ENCODE data around the gene LMNA. TPM values are rescaled to one million over a fixed set of nuclear protein-coding genes. Genes with fewer than 3 reads are reported as not detected.
"Not testable (repeated sequence)": the region's sequence is repeated elsewhere in the genome, so short reads cannot be mapped to it uniquely, and the experiment has no call there.

Gene LMNA
- total RNA-seq, 1 donor from 2014 or later, result 110 TPM

- Mint-ChIP-seq H3K9me3 (no peaks in the 10 kb centered on the region), H3K27ac (no peak overlapping the region), H3K27me3 (no peaks in the 10 kb centered on the region), H3K4me3 (no peak overlapping the region), H3K4me1 (peaks cover 8% of the 10 kb centered on the region), H3K36me3 (ENCODE audit: low read depth) (no peaks in the 10 kb centered on the region)
- DNase-seq, result no peak
- intact Hi-C loops (cut with micrococcal nuclease), result no loop called here
These were observed 58.4 kb downstream of the LMNA start for GRCh38 chr1:156172696-156173470.

DNA sequence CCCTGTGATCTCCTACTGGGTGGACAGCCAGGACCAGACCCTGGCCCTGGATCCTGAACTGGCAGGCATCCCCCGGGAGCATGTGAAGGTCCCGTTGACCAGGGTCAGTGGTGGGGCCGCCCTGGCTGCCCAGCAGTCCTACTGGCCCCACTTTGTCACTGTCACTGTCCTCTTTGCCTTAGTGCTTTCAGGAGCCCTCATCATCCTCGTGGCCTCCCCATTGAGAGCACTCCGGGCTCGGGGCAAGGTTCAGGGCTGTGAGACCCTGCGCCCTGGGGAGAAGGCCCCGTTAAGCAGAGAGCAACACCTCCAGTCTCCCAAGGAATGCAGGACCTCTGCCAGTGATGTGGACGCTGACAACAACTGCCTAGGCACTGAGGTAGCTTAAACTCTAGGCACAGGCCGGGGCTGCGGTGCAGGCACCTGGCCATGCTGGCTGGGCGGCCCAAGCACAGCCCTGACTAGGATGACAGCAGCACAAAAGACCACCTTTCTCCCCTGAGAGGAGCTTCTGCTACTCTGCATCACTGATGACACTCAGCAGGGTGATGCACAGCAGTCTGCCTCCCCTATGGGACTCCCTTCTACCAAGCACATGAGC is 62.2 kb downstream of the LMNA start:
- Mint-ChIP-seq H3K27ac (no peak overlapping the region), H3K4me3 (no peak overlapping the region), H3K36me3 (ENCODE audit: low read depth) (no peaks in the 10 kb centered on the region), H3K27me3 (no peaks in the 10 kb centered on the region), H3K4me1 (peaks cover 13% of the 10 kb centered on the region), H3K9me3 (no peaks in the 10 kb centered on the region)
- intact Hi-C loops (cut with micrococcal nuclease), result no loop called here
- no peak for DNase-seq

DNA sequence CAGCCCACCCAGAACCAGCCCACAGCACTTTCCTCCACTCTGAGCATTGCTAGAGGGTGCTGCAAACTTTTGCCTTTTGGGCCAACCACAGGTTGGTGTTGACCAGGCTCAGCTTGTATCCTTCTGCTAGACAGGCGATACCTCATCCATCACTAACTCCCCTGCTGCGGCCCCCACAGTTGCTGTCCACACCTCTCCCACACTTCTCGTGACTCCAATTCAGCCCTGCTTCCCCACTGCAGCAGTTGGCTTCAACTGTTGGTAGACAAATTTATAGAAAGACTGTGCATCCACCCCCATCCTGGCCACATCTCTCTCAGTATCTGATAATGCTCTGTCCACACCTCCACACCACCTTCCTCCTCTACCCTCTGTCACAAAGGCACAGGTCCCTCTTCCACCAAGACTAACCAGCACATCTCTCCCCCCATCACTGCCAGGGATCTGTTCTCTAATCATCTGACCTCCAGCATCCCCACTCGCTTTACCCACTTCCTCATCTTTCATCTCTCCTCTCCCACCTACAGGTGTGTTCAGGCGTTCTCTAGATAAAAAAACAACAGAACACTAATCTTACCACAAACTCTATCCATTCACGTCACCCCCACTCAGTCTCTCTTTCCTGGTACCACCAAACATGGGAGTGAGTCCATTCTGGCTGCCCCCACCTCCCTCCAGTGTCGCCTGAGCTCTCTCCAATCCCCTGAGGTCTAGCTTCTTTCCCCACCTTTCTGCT is 63.6 kb downstream of the LMNA start:
- no peaks in the 10 kb centered on the region for H3K36me3 Mint-ChIP-seq (ENCODE audit: low read depth)
- no peaks in the 10 kb centered on the region for H3K9me3 Mint-ChIP-seq
- intact Hi-C loops (cut with micrococcal nuclease), result no loop called here
- peaks cover 12% of the 10 kb centered on the region for H3K4me1 Mint-ChIP-seq
- DNase-seq, result no peak
- no peaks in the 10 kb centered on the region for H3K27me3 Mint-ChIP-seq
- H3K4me3 Mint-ChIP-seq, result no peak overlapping the region
- H3K27ac Mint-ChIP-seq, result peak overlapping the region; percentile 47

GRCh38 chr1:156180471-156180870 is 66.0 kb downstream of the LMNA start:
- Mint-ChIP-seq H3K9me3 (no peaks in the 10 kb centered on the region), H3K4me1 (peaks cover 7% of the 10 kb centered on the region), H3K4me3 (no peak overlapping the region), H3K27ac (no peak overlapping the region), H3K27me3 (no peaks in the 10 kb centered on the region), H3K36me3 (ENCODE audit: low read depth) (peaks cover 2% of the 10 kb centered on the region)
- intact Hi-C loops (cut with micrococcal nuclease), result no loop called here
- no peak for DNase-seq

GRCh38 chr1:156181391-156181924 is 66.9 kb downstream of the LMNA start:
- DNase-seq; H3K4me3 Mint-ChIP-seq; H3K27ac Mint-ChIP-seq; H3K27me3 Mint-ChIP-seq; H3K36me3 Mint-ChIP-seq (ENCODE audit: low read depth); intact Hi-C loops (cut with micrococcal nuclease); H3K4me1 Mint-ChIP-seq; H3K9me3 Mint-ChIP-seq: not testable (repeated sequence)

DNA sequence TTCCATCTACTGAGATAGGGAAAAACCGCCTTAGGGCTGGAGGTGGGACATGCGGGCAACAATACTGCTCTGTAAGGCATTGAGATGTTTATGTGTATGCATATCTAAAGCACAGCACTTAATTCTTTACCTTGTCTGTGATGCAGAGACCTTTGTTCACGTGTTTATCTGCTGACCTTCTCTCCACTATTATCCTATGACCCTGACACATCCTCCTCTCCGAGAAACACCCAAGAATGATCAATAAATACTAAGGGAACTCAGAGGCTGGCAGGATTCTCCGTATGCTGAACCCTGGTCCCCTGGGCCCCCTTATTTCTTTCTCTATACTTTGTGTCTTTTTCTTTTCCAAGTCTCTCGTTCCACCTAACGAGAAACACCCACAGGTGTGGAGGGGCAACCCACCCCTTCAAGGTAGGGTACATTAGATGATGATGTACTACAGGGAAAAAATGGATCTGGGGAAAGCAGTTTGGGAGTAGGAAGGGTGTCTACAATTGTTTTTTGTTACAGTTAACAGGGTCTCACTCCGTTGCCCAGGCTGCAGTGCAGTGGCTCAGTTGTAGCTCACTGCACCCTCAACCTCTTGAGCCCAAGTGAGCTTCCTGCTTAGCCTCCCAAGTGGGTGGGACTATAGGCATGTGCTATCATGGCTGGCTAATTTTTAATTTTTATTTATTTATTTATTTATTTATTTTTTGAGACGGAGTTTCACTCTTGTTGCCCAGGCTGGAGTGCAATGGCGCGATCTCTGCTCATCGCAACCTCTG is 67.7 kb downstream of the LMNA start:
- H3K36me3 Mint-ChIP-seq (ENCODE audit: low read depth), result not testable (repeated sequence)

GRCh38 chr1:156186347-156187177 is 72.1 kb downstream of the LMNA start:
- H3K27ac Mint-ChIP-seq; H3K4me1 Mint-ChIP-seq; intact Hi-C loops (cut with micrococcal nuclease); H3K4me3 Mint-ChIP-seq; H3K27me3 Mint-ChIP-seq; H3K9me3 Mint-ChIP-seq; H3K36me3 Mint-ChIP-seq (ENCODE audit: low read depth); DNase-seq: not testable (repeated sequence)

More for the DNA sequence above, 67.7 kb downstream of the LMNA start:
- H3K4me3 Mint-ChIP-seq; H3K4me1 Mint-ChIP-seq; H3K27me3 Mint-ChIP-seq; H3K27ac Mint-ChIP-seq; intact Hi-C loops (cut with micrococcal nuclease); H3K9me3 Mint-ChIP-seq; DNase-seq: not testable (repeated sequence)

Other genes with a start within 250 kb of the LMNA start
- gene RIT1, start 203.4 kb upstream of the LMNA start, total RNA-seq, result 17.9 and 21.7 TPM in 2 replicates
- gene KHDC4, start 180.3 kb upstream of the LMNA start, total RNA-seq, result 82.9 and 92.2 TPM in 2 replicates
- not detected in 2 replicates for gene RXFP4, start 173.1 kb upstream of the LMNA start, total RNA-seq
- gene ARHGEF2, start 136.2 kb upstream of the LMNA start, total RNA-seq, result 189 and 198 TPM in 2 replicates
- gene SSR2, start 93.8 kb upstream of the LMNA start, total RNA-seq, result 175 and 176 TPM in 2 replicates
- 64.3 and 65.0 TPM in 2 replicates for gene UBQLN4, start 60.9 kb upstream of the LMNA start, total RNA-seq
- gene LAMTOR2, start 59.9 kb upstream of the LMNA start, total RNA-seq, result 69.9 and 73.0 TPM in 2 replicates
- gene RAB25, start 53.6 kb upstream of the LMNA start, total RNA-seq, result not detected in 2 replicates
- gene MEX3A, start 32.2 kb upstream of the LMNA start, total RNA-seq, result 0.24 and 0.84 TPM in 2 replicates
- gene SEMA4A, start 38.9 kb downstream of the LMNA start, total RNA-seq, result 12.1 and 12.7 TPM in 2 replicates
- 61.0 and 67.9 TPM in 2 replicates for gene SLC25A44, start 79.4 kb downstream of the LMNA start, total RNA-seq
- 107 and 113 TPM in 2 replicates for gene PMF1, start 98.3 kb downstream of the LMNA start, total RNA-seq
- 1.9 and 2.3 TPM in 2 replicates for gene BGLAP, start 127.5 kb downstream of the LMNA start, total RNA-seq
- 4.2 and 4.6 TPM in 2 replicates for gene PAQR6, start 133.3 kb downstream of the LMNA start, total RNA-seq
- gene SMG5, start 168.1 kb downstream of the LMNA start, total RNA-seq, result 93.8 and 95.8 TPM in 2 replicates
- gene TMEM79, start 169.6 kb downstream of the LMNA start, total RNA-seq, result 8.6 and 9.3 TPM in 2 replicates
- gene GLMP, start 181.0 kb downstream of the LMNA start, total RNA-seq, result 15.7 and 16.9 TPM in 2 replicates
- 0.54 and 1.0 TPM in 2 replicates for gene VHLL, start 184.6 kb downstream of the LMNA start, total RNA-seq
- gene CCT3, start 223.6 kb downstream of the LMNA start, total RNA-seq, result 623 TPM in 2 replicates
- 0.47 and 0.82 TPM in 2 replicates for gene TSACC, start 223.8 kb downstream of the LMNA start, total RNA-seq

Measured in activated CD4-positive, alpha-beta T cell treated with anti-CD3 and anti-CD28 coated beads, Interleukin-2, amount 10 ng/mL, durations not matched to agents 24 days and 14 days (primary cell).